ENCODE results near the gene DNM1L.
"Not testable (repeated sequence)": the region's sequence is repeated elsewhere in the genome, so short reads cannot be mapped to it uniquely, and the experiment has no call there.

- TF ChIP-seq, protein P1, sequence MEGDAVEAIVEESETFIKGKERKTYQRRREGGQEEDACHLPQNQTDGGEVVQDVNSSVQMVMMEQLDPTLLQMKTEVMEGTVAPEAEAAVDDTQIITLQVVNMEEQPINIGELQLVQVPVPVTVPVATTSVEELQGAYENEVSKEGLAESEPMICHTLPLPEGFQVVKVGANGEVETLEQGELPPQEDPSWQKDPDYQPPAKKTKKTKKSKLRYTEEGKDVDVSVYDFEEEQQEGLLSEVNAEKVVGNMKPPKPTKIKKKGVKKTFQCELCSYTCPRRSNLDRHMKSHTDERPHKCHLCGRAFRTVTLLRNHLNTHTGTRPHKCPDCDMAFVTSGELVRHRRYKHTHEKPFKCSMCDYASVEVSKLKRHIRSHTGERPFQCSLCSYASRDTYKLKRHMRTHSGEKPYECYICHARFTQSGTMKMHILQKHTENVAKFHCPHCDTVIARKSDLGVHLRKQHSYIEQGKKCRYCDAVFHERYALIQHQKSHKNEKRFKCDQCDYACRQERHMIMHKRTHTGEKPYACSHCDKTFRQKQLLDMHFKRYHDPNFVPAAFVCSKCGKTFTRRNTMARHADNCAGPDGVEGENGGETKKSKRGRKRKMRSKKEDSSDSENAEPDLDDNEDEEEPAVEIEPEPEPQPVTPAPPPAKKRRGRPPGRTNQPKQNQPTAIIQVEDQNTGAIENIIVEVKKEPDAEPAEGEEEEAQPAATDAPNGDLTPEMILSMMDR (IDR thresholded peaks at IDR 0.05), result not testable (repeated sequence)
- TF ChIP-seq POLR2A (IDR thresholded peaks at IDR 0.05; ENCODE audit: low read depth), result not testable (repeated sequence)
These were observed 46.2 kb downstream of the DNM1L start for GRCh38 chr12:32725308-32725707.

All from esophagus muscularis mucosa (tissue), 3 donors.